ENCODE measurements around the gene ZNF692. TPM values are rescaled to one million over a fixed set of nuclear protein-coding genes. Genes with fewer than 3 reads are reported as not detected.
"Not testable (repeated sequence)": the region's sequence is repeated elsewhere in the genome, so short reads cannot be mapped to it uniquely, and the experiment has no call there.

Gene ZNF692
- total RNA-seq, 1 donor from 2014 or later: 86.4 TPM

DNA sequence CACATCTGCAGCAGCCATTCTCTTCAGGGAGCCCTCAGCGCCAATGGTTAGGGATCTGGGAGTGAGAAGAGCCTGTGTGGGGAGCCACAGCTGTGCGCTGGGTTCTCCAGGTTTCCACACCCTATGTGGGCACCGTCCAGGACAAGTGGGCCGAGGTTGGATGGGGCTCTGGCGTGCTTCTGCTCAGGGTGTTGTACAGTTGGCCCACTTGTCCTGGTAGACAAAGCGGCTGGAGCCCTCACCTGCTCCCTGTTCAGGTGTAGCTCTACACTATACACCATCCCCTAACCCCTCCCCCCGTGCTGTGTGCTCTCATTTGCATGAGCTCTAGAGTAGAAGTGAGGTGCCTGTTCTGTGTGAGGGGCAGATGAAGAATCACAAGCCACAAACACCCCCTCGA, 45.3 kb downstream of the ZNF692 start:
- no peak for DNase-seq (ENCODE audit: low spot score)
- no peaks in the 10 kb centered on the region for H3K27me3 Mint-ChIP-seq (ENCODE audit: low read depth)
- intact Hi-C loops (cut with micrococcal nuclease): no loop called here
- peaks cover 52% of the 10 kb centered on the region for H3K36me3 Mint-ChIP-seq (ENCODE audit: low read depth)
- H3K9me3 Mint-ChIP-seq: no peaks in the 10 kb centered on the region
- H3K4me1 Mint-ChIP-seq (ENCODE audit: low read depth): peaks cover 24% of the 10 kb centered on the region
- H3K27ac Mint-ChIP-seq: no peak overlapping the region
- no peak overlapping the region for H3K4me3 Mint-ChIP-seq (ENCODE audit: low read depth)

DNA sequence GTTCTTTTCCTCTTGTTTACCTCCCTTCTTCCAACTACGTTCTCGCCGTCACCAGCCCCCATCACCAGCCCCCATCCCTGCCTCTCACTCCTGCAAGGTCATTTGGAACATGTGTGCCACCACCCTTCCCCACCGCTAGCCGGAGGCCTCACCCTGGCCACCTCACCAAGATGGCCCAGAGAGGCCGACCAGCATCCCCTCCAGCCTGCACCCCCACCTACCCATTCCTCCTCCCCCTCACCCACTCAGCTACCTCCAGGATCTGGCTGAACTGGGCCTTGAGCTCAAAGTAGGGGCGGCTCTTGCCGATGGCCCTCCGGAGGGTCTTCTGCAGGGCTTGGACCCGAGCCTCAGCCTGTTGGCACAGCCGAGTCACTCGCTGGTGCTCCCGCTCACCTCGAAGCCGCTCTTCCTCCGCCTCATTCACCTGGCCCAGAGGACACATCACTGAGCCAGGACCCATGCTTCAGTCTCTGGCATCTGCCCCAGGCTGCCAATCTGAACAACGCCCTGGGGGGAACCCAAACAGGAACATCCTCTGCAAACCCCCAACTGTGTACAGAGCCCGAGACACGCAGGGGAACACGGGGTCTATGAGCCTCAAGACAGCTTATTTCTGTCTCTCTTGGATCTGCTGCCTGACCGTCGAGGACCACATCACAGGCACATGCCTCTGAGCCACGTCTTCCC, 46.0 kb downstream of the ZNF692 start:
- no peak for DNase-seq (ENCODE audit: low spot score)
- no peaks in the 10 kb centered on the region for H3K27me3 Mint-ChIP-seq (ENCODE audit: low read depth)
- peaks cover 24% of the 10 kb centered on the region for H3K4me1 Mint-ChIP-seq (ENCODE audit: low read depth)
- H3K36me3 Mint-ChIP-seq (ENCODE audit: low read depth): peaks cover 52% of the 10 kb centered on the region
- no peak overlapping the region for H3K4me3 Mint-ChIP-seq (ENCODE audit: low read depth)
- no peak overlapping the region for H3K27ac Mint-ChIP-seq
- intact Hi-C loops (cut with micrococcal nuclease): no loop called here
- H3K9me3 Mint-ChIP-seq: no peaks in the 10 kb centered on the region

DNA sequence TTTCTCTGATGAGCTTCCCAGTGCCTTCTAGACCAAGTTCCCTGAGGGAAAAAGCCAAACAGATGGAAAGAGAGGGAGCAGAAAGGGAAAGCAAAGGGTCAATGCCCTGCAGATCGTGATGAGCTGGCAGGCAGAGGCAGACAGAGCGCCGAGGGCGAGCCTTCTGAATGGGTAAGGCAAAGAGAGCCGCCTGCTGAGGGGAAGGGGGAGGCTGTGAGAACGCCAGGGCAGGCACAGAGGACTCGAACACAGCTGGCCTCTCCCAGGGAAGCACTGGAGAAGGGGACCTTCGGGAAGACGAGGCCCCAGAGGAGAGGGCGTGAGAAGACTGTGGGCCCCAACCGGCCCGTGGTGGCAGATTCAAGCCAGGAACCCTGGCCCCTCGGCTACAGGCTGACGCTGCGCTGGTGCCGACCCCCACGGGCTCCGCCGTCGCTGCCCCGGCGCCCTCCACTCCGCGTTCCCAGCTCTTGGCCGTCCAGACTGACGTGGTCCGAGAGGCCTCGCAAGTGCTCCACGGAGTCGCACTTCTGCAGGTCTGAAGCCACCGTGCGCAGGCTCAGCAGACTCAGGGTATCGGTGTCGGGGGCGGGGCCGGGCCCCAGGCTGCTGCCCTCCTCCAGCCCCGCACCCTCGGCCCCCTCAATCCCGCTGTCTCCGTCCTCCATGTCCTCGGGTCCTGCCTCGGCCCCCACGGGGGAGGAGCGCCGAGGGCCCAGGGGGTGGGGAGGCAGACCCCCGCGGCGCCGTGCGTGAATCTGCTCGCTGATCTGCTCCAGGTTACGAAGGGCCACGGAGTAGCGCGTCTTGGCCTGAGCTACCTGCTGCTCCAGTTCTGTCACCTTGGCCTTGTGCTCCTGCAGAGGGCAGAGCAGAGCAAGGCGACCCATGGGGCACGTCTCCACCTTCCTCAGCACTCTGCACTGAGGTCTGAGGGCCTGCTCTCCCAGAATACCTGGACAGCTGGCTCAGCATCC, 47.1 kb downstream of the ZNF692 start:
- no peak overlapping the region for H3K27ac Mint-ChIP-seq
- no peak for DNase-seq (ENCODE audit: low spot score)
- H3K9me3 Mint-ChIP-seq: no peaks in the 10 kb centered on the region
- H3K4me3 Mint-ChIP-seq (ENCODE audit: low read depth): no peak overlapping the region
- intact Hi-C loops (cut with micrococcal nuclease): no loop called here
- peaks cover 46% of the 10 kb centered on the region for H3K36me3 Mint-ChIP-seq (ENCODE audit: low read depth)
- H3K27me3 Mint-ChIP-seq (ENCODE audit: low read depth): no peaks in the 10 kb centered on the region
- H3K4me1 Mint-ChIP-seq (ENCODE audit: low read depth): peaks cover 14% of the 10 kb centered on the region

DNA sequence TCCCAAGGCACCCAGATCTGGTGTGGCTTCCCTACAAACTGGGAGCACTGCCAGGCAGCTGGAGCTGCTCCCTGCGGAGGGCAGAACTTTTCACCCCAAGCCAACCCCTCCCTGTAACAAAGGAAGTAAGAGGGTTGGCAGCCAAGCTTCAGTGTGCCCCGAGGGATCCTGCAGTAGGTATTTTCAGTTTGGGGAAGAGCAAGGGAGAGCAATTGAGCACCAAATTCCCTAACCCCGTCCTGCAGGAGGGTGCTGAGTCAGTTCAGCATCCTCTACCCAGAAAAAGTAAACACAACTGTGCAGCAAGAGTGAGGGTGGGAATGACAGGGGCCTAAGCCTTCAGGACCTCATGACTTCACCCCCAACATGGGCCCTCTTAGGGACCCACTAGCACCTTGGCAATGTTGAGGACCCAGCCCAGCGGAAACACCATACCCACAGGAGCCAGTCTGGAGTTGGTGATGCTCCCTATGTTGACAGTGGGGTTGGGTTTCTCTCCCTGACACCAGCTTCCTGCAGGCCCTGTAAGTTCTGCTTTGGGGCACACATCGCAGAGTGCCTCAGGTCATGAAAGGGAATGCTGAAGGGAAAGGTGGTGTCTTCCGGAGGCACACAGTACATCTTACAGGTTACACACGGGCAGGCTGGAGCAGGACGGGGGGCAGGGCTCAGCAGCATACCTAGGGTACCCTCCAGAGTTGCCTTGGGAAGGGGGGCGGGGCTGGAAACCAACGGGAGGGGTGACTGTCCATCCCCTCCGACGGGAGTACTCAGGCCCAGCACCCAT, 48.0 kb downstream of the ZNF692 start:
- intact Hi-C loops (cut with micrococcal nuclease): no loop called here
- H3K27ac Mint-ChIP-seq: no peak overlapping the region
- H3K4me3 Mint-ChIP-seq (ENCODE audit: low read depth): no peak overlapping the region
- no peak for DNase-seq (ENCODE audit: low spot score)
- no peaks in the 10 kb centered on the region for H3K27me3 Mint-ChIP-seq (ENCODE audit: low read depth)
- H3K9me3 Mint-ChIP-seq: no peaks in the 10 kb centered on the region
- H3K36me3 Mint-ChIP-seq (ENCODE audit: low read depth): peaks cover 40% of the 10 kb centered on the region
- H3K4me1 Mint-ChIP-seq (ENCODE audit: low read depth): peaks cover 6% of the 10 kb centered on the region

DNA sequence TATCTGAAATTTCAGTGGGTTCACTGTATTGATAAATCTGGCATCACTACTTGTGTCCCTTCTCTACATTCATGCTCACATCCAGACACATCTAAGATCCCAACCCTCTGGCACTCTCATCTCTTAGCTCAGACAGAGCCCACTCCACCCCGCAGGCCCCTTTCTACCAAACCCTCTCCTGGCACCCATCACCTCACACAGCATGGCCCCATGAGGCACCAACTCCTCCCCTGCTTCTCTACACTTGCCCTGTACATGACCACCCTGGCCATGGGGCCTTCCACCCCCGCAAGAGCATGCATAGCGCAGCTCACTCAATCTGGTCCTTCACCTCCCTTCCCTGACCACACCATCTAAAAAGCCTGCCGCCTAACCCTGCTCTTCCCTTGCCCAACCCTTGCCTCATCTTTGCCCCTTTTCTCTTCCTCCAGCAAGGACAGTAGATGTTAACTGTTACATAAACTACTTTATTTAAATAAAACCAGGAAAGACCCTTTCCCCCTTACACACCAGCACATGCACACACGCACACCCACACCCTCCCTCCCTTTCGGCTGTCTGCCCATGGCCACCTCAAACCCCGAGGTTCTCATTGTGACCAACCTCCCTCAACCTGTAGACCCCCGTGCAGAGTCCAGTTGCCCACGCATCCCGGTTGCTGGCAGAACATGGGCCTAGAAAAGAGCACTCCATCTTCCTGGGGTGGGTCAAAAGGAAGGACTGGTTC, 48.7 kb downstream of the ZNF692 start:
- no peaks in the 10 kb centered on the region for H3K27me3 Mint-ChIP-seq (ENCODE audit: low read depth)
- H3K9me3 Mint-ChIP-seq: no peaks in the 10 kb centered on the region
- H3K27ac Mint-ChIP-seq: no peak overlapping the region
- no peak overlapping the region for H3K4me3 Mint-ChIP-seq (ENCODE audit: low read depth)
- no peaks in the 10 kb centered on the region for H3K4me1 Mint-ChIP-seq (ENCODE audit: low read depth)
- intact Hi-C loops (cut with micrococcal nuclease): no loop called here
- no peak for DNase-seq (ENCODE audit: low spot score)
- H3K36me3 Mint-ChIP-seq (ENCODE audit: low read depth): peaks cover 33% of the 10 kb centered on the region

DNA sequence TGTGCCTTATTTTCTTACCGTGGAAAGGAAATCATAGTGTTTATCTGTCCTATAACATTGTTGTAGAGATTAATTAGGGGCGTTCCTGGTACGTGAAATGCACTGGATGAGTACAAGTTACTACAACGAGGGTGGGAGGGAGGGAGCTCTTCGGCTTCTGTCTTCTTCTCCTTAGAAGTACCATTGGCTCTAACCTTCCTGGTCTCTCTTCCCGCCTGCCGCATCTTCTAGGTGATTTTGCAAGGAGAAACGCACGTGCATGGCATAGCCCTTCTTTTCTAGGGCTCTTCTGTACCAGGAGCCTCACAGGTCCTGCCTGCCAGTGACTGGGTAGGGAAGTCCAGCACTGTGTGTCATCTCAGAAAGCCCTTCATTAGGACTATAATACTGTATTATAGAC, 50.0 kb downstream of the ZNF692 start:
- Mint-ChIP-seq H3K27ac (no peak overlapping the region), H3K27me3 (ENCODE audit: low read depth) (no peaks in the 10 kb centered on the region)
- intact Hi-C loops (cut with micrococcal nuclease): no loop called here

DNA sequence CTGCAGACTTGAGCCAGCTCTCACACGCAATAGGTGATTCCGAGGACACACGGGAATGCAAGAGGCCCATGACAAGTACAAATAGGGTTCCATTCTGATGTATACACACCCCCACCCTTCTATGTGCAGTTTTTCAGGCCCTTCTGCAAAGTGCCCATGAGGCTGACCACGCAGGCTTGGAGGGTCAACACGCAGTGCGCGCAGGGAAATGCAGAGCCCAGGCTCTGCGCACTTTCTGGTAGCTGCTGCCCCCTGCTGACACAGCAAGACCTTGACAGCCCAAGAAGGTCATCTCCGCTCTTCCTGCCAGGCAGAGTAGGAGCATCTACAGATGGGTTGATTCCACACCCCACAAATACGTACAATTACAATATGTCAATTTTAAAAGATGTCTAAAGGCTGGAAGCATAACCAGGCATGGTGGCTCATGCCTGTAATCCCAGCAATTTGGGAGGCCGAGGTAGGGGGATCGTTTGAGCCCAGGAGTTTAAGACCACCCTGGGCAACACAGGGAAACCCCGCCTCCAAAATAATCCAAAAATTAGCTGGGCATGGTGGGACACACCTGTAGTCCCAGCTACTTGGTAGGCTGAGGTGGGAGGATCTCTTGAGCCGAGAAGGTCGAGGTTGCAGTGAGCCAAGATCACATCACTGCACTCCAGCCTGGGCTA, 51.7 kb downstream of the ZNF692 start:
- no peak overlapping the region for H3K27ac Mint-ChIP-seq
- H3K36me3 Mint-ChIP-seq (ENCODE audit: low read depth): peaks cover 7% of the 10 kb centered on the region
- intact Hi-C loops (cut with micrococcal nuclease): loop anchor here (1.0 to 2.0 kb wide), 3 partner anchors 120 to 403 kb away; no protein-coding TSS in a partner anchor
- DNase-seq (ENCODE audit: low spot score): peak; percentile 24
- H3K27me3 Mint-ChIP-seq (ENCODE audit: low read depth): no peaks in the 10 kb centered on the region
- no peak overlapping the region for H3K4me3 Mint-ChIP-seq (ENCODE audit: low read depth)
- no peaks in the 10 kb centered on the region for H3K9me3 Mint-ChIP-seq
- no peaks in the 10 kb centered on the region for H3K4me1 Mint-ChIP-seq (ENCODE audit: low read depth)

More for the DNA sequence above, 50.0 kb downstream of the ZNF692 start:
- no peak for DNase-seq (ENCODE audit: low spot score)
- peaks cover 22% of the 10 kb centered on the region for H3K36me3 Mint-ChIP-seq (ENCODE audit: low read depth)
- H3K4me3 Mint-ChIP-seq (ENCODE audit: low read depth): no peak overlapping the region
- H3K9me3 Mint-ChIP-seq: no peaks in the 10 kb centered on the region
- H3K4me1 Mint-ChIP-seq (ENCODE audit: low read depth): no peaks in the 10 kb centered on the region

DNA sequence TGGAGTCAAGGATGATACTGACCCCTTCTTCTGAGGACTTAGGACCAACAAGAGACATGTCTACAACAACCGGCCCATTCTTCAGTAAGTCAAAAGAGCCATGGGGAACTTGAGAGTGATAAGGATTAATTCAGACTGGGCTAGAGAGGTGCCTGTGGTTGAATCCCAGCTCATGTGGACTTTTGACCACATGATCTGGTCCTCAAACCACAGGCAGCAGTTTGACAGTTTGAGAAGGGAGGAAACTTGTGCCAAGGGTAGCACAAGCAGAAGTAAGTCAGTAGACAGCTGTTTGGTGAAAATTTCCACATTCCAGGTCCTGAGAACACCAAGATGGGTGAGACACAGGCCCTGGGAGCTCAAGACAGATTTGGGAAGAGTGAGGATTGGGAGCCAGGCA, 53.0 kb downstream of the ZNF692 start:
- H3K27me3 Mint-ChIP-seq (ENCODE audit: low read depth): peaks cover 2% of the 10 kb centered on the region
- intact Hi-C loops (cut with micrococcal nuclease): loop anchor here (2.0 kb wide), 1 partner anchor 119 kb away; no protein-coding TSS in a partner anchor
- H3K27ac Mint-ChIP-seq: no peak overlapping the region
- H3K9me3 Mint-ChIP-seq: no peaks in the 10 kb centered on the region
- no peak for DNase-seq (ENCODE audit: low spot score)
- no peaks in the 10 kb centered on the region for H3K4me1 Mint-ChIP-seq (ENCODE audit: low read depth)
- no peak overlapping the region for H3K4me3 Mint-ChIP-seq (ENCODE audit: low read depth)
- H3K36me3 Mint-ChIP-seq (ENCODE audit: low read depth): no peaks in the 10 kb centered on the region

DNA sequence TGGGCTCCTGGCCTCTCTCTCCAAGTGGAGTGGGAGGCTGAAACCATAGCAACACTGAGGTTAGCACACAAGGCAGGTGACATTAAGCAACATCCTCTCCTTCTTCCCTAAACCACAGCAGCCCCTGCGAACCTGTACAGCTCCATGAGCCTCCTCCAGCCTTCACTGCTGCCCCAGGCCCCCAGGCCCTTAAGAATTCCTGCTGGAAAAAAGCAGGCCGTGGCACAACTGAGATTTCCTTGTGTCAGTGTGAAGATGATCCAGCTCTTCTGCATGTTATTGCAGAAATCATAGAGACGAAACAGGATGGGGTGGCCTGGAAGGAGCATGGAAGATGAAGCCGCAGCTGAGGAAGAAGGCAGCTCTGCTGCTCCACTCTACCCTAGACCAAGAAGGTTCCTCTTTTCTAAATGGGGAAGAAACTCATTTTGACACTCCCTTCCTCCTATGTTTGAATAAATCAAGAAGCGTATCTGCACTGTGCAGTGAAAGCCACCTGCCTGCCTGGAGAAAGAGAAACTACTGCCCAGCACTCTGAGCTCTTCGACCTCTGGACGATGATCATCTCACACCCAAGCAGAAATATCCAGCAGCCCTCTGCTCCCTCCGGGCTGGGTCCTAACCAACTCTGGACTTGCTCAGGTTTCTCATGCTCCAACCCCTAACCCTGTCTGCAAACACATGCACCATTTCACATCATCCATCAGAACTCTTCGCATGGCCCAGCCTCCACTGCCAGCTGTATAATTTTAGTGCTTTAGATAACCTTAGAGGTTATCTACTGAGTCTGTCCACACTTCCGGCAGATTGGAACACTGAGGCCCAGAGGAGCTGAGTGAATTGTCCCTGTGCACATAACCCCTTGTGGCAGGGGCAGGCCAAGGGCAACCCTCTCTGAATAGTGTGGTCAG, 53.9 kb downstream of the ZNF692 start:
- DNase-seq (ENCODE audit: low spot score): no peak
- no peak overlapping the region for H3K4me3 Mint-ChIP-seq (ENCODE audit: low read depth)
- H3K36me3 Mint-ChIP-seq (ENCODE audit: low read depth): no peaks in the 10 kb centered on the region
- H3K27ac Mint-ChIP-seq: no peak overlapping the region
- no peaks in the 10 kb centered on the region for H3K4me1 Mint-ChIP-seq (ENCODE audit: low read depth)
- H3K27me3 Mint-ChIP-seq (ENCODE audit: low read depth): peaks cover 6% of the 10 kb centered on the region
- intact Hi-C loops (cut with micrococcal nuclease): no loop called here
- H3K9me3 Mint-ChIP-seq: no peaks in the 10 kb centered on the region

DNA sequence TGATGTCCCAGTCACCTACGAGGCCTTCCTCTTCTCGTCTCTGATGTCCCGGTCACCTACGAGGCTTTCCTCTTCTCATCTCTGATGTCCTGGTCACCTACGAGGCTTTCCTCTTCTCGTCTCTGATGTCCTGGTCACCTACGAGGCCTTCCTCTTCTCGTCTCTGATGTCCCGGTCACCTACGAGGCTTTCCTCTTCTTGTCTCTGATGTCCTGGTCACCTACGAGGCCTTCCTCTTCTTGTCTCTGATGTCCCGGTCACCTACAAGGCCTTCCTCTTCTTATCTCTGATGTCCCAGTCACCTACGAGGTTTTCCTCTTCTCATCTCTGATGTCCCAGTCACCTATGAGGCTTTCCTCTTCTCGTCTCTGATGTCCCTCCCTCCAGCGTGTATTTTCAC, 55.4 kb downstream of the ZNF692 start:
- intact Hi-C loops (cut with micrococcal nuclease); H3K4me1 Mint-ChIP-seq (ENCODE audit: low read depth); H3K4me3 Mint-ChIP-seq (ENCODE audit: low read depth); DNase-seq (ENCODE audit: low spot score); H3K9me3 Mint-ChIP-seq; H3K27ac Mint-ChIP-seq; H3K36me3 Mint-ChIP-seq (ENCODE audit: low read depth): not testable (repeated sequence)
- peaks cover 10% of the 10 kb centered on the region for H3K27me3 Mint-ChIP-seq (ENCODE audit: low read depth)

DNA sequence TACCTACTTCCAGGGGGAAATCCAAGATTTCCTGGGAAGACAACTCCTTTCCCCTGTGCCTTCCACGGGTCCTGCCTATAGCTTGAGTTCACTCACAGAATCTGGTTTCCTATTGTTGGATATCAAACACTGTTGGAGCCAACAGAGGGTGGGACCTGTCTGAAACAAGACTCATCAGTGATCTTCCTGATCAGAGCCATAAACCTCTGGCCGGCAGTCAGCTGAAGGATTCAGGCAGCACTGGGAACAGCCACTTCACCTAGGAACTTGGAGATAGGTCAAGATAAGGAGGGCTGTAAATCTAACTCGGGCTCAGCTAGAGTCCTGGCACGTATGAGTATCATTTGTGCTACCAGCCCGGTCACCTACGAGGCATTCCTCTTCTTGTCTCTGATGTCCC, 56.4 kb downstream of the ZNF692 start:
- H3K4me3 Mint-ChIP-seq (ENCODE audit: low read depth): no peak overlapping the region
- peaks cover 18% of the 10 kb centered on the region for H3K27me3 Mint-ChIP-seq (ENCODE audit: low read depth)
- no peaks in the 10 kb centered on the region for H3K36me3 Mint-ChIP-seq (ENCODE audit: low read depth)
- no peaks in the 10 kb centered on the region for H3K4me1 Mint-ChIP-seq (ENCODE audit: low read depth)
- H3K27ac Mint-ChIP-seq: no peak overlapping the region
- DNase-seq (ENCODE audit: low spot score): no peak
- no peaks in the 10 kb centered on the region for H3K9me3 Mint-ChIP-seq
- intact Hi-C loops (cut with micrococcal nuclease): no loop called here

All from activated T-helper 2 cell treated with anti-CD3 and anti-CD28 coated beads, Interferon-gamma antibody, Interleukin-2, Interleukin-4, amounts not matched to agents 10 μg/mL and 5 μg/mL and 100 μg/mL, durations not matched to agents 14 hours and 24 hours and 36 hours (primary cell).